OCI-LY7 (cell line): ENCODE data around the gene PKNOX1. TPM values are rescaled to one million over a fixed set of nuclear protein-coding genes. Genes with fewer than 3 reads are reported as not detected.

Source experiments
- BruUV-seq: library from RNA; stranded (reverse); fragments of 400-500 nt; replicated peaks from 2 replicates; lab custom pipeline; 2021; lab: Mats Ljungman, UMichigan
- CTCF ChIA-PET: fragments of 300-600 bp; sonication (Branson Sonifier 250); formaldehyde crosslinking; loops from one replicate; lab custom pipeline; 2022; ENCODE audit warnings: antibody characterized with exemption; ENCODE audit not compliant: unreplicated experiment; lab: Charles Lee
- POLR2A ChIA-PET: fragments of 300-600 bp; sonication (Branson Sonifier 250); formaldehyde crosslinking; loops from one replicate; lab custom pipeline; 2022; ENCODE audit warnings: antibody characterized with exemption; lab: Charles Lee
- DNase-seq: peaks from one replicate; pipeline ENCODE4 v3.0.0-alpha.2; 2015; ENCODE audit warnings: low spot score
- H2AFZ ChIP-seq: fragments of 200-600 bp; sonication (generic), shearing (Covaris generic); 2 replicates; pipeline ENCODE4 v1.6.1; 2014; ENCODE audit warnings: mild to moderate bottlenecking, antibody characterized with exemption, low read length, moderate library complexity
- H3K27ac ChIP-seq: fragments of 200-600 bp; sonication (generic); 2 replicates; pipeline ENCODE4 v1.5.1; 2014; ENCODE audit warnings: mixed run types, low read depth, mild to moderate bottlenecking, moderate library complexity, low read length, inconsistent platforms; ENCODE audit not compliant: poor library complexity, severe bottlenecking
- H3K36me3 ChIP-seq: fragments of 200-600 bp; sonication (generic); 2 replicates; pipeline ENCODE4 v1.6.1; 2014; ENCODE audit warnings: mild to moderate bottlenecking, antibody characterized with exemption, low read length, moderate library complexity, mixed read lengths; ENCODE audit not compliant: insufficient read depth
- H3K4me1 ChIP-seq: fragments of 200-600 bp; sonication (generic); 2 replicates; pipeline ENCODE4 v1.5.1; 2014; ENCODE audit warnings: mild to moderate bottlenecking, low read length; ENCODE audit not compliant: insufficient read depth, poor library complexity, severe bottlenecking
- H3K4me2 ChIP-seq: fragments of 200-600 bp; sonication (generic); 2 replicates; pipeline ENCODE4 v1.6.1; 2014; ENCODE audit warnings: mild to moderate bottlenecking, low read length
- H3K4me3 ChIP-seq: fragments of 200-600 bp; sonication (generic); 2 replicates; pipeline ENCODE4 v1.5.1; 2014; ENCODE audit warnings: mild to moderate bottlenecking, low read depth, low read length; ENCODE audit not compliant: poor library complexity, severe bottlenecking
- H3K79me2 ChIP-seq: fragments of 200-600 bp; sonication (generic); 2 replicates; pipeline ENCODE4 v1.6.1; 2016; ENCODE audit warnings: low read depth, mild to moderate bottlenecking, low read length, moderate library complexity, mixed read lengths; ENCODE audit not compliant: insufficient read depth
- H3K9me2 ChIP-seq: fragments of 200-600 bp; sonication (generic); 2 replicates; pipeline ENCODE4 v1.6.1; 2016; ENCODE audit warnings: mild to moderate bottlenecking, low read length, mixed read lengths; ENCODE audit not compliant: insufficient read depth
- H3K9me3 ChIP-seq: fragments of 200-600 bp; sonication (generic); 2 replicates; pipeline ENCODE4 v1.6.1; 2014; ENCODE audit warnings: mild to moderate bottlenecking, mixed run types, low read length, mixed read lengths
- H4K20me1 ChIP-seq: fragments of 200-600 bp; sonication (generic); 2 replicates; pipeline ENCODE4 v1.6.1; 2014; ENCODE audit warnings: mild to moderate bottlenecking, antibody characterized with exemption, low read length, moderate library complexity, mixed read lengths; ENCODE audit not compliant: insufficient read depth
- EZH2phosphoT487 ChIP-seq: fragments of 200-600 bp; sonication (generic); IDR thresholded peaks from 2 replicates; pipeline ENCODE4 v1.6.1; 2018; ENCODE audit warnings: low read depth, borderline replicate concordance, mild to moderate bottlenecking, mixed run types, antibody characterized with exemption, low read length, moderate library complexity, mixed read lengths
- intact Hi-C: fragments of 100-400 bp; cut with micrococcal nuclease; formaldehyde crosslinking; loops from one replicate; pipeline ENCODE4 v1.10.0; 2022; ENCODE audit not compliant: unreplicated experiment
- total RNA-seq, 2 experiments: library from RNA; depleted of rRNA in 1 of 2; stranded (reverse); fragments of >200 nt in 1 of 2; shearing (Covaris generic) in 1 of 2; gene quantifications; 2 replicates each; pipeline ENCODE4 v1.2.3, GENCODE V29; 2014 to 2022
- TF ChIP-seq, protein P1 (sequence below): fragments of 200-600 bp; sonication (generic); conservative IDR thresholded peaks from 2 replicates; pipeline ENCODE4 v1.5.1; 2014; ENCODE audit warnings: mild to moderate bottlenecking, antibody characterized with exemption, low read length, moderate library complexity, mixed read lengths

Gene PKNOX1
- total RNA-seq, 2 experiments from 2014 or later, result 23.7 to 32.9 TPM

DNA sequence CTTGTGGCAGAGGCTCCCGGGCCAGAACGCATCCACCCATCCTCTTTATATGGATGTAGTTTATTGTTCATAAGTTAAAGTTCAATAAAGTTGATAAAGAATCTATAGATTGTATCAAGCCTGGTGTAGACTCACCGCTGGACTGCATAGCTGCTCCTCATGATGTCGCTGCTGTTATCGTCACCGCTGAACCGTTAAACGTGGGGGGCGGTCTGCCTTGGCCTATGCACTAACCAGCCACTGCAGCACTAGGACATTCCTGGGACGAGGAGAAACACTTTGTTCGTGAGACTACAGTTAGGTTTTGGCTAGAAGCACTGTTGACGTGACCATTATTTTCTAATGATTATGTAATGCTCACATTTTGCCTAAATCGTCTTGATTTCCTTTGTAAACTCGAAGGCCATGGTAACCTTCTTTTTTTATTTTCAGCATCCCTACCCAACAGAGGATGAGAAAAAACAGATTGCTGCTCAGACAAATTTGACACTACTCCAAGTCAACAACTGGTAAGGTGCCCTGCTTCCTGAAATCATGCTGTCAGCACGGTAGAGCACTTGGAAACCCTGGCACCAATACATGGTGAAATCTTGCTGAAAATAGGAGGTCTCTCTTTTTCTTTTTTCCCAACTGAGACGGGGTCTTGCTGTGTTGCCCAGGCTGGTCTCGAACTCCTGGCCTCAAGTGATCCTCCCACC, 50.2 kb downstream of the PKNOX1 start:
- POLR2A ChIA-PET, result no interaction called here
- DNase-seq, result no peak
- peaks cover 19% of the 10 kb centered on the region for H3K4me1 ChIP-seq
- peaks cover 58% of the 10 kb centered on the region for H3K36me3 ChIP-seq
- no peaks in the 10 kb centered on the region for H4K20me1 ChIP-seq
- H3K4me2 ChIP-seq, result no peak overlapping the region
- BruUV-seq, result no TSS peak
- no peak overlapping the region for H3K27ac ChIP-seq
- intact Hi-C loops, result no loop called here
- CTCF ChIA-PET, result no interaction called here
- H2AFZ ChIP-seq, result no peak overlapping the region
- H3K9me3 ChIP-seq, result no peaks in the 10 kb centered on the region
- H3K79me2 ChIP-seq, result no peaks in the 10 kb centered on the region
- H3K9me2 ChIP-seq, result no peaks in the 10 kb centered on the region
- H3K4me3 ChIP-seq, result no peak overlapping the region
- no peak for TF ChIP-seq EZH2phosphoT487
- TF ChIP-seq, protein P1, sequence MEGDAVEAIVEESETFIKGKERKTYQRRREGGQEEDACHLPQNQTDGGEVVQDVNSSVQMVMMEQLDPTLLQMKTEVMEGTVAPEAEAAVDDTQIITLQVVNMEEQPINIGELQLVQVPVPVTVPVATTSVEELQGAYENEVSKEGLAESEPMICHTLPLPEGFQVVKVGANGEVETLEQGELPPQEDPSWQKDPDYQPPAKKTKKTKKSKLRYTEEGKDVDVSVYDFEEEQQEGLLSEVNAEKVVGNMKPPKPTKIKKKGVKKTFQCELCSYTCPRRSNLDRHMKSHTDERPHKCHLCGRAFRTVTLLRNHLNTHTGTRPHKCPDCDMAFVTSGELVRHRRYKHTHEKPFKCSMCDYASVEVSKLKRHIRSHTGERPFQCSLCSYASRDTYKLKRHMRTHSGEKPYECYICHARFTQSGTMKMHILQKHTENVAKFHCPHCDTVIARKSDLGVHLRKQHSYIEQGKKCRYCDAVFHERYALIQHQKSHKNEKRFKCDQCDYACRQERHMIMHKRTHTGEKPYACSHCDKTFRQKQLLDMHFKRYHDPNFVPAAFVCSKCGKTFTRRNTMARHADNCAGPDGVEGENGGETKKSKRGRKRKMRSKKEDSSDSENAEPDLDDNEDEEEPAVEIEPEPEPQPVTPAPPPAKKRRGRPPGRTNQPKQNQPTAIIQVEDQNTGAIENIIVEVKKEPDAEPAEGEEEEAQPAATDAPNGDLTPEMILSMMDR, result no peak

DNA sequence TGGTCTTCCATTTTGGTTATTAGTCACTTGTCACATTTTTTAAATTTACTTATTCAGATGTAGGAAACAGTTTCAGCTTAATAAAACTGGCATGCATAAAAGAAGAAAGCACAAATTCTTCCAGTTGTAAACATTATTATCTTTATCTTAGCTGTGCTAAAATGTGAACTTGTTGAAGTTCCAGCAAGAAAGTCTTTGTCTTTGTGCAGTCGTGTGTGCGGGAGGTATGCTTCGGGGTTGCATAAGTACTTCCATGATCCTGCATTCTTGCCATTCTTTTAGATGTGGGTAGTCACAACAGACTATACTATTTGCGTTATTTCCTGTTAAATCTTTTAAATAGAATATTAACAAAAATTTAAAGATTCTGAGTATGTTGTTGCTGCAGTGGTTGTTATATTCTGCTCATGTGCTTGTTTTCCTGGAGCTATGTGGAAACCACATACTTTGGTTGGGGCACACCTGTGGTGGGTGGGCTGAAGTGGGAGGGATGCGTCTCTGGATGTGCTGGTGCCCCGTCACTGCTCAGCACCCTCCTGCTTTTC, 51.3 kb downstream of the PKNOX1 start:
- H4K20me1 ChIP-seq, result no peaks in the 10 kb centered on the region
- no peak for DNase-seq
- intact Hi-C loops, result no loop called here
- no peaks in the 10 kb centered on the region for H3K9me2 ChIP-seq
- H3K27ac ChIP-seq, result no peak overlapping the region
- TF ChIP-seq EZH2phosphoT487, result no peak
- TF ChIP-seq, protein P1, result no peak
- no peak overlapping the region for H3K4me3 ChIP-seq
- H2AFZ ChIP-seq, result no peak overlapping the region
- H3K79me2 ChIP-seq, result no peaks in the 10 kb centered on the region
- no peak overlapping the region for H3K4me2 ChIP-seq
- H3K4me1 ChIP-seq, result peaks cover 8% of the 10 kb centered on the region
- no peaks in the 10 kb centered on the region for H3K9me3 ChIP-seq
- ChIA-PET CTCF (no interaction called here), POLR2A (no interaction called here)
- H3K36me3 ChIP-seq, result peaks cover 69% of the 10 kb centered on the region
- no TSS peak for BruUV-seq
